Panc1 (cell line): ENCODE results near the gene PCNT. TPM values are rescaled to one million over a fixed set of nuclear protein-coding genes. Genes with fewer than 3 reads are reported as not detected.

Experiments used
- ATAC-seq: fragments of 200-7000 bp; cut with Tn5 transposase; 2 replicates; pipeline ENCODE4 v1.9.1; 2020; ENCODE audit warnings: mild to moderate bottlenecking, moderate library complexity
- BruUV-seq: library from RNA; stranded (reverse); fragments of 400-500 nt; replicated peaks from 2 replicates; lab custom pipeline; 2021; lab: Mats Ljungman, UMichigan
- CTCF ChIA-PET: fragments of 300-600 bp; sonication (Branson Sonifier 250); formaldehyde crosslinking; loops from one replicate; lab custom pipeline; 2022; ENCODE audit warnings: antibody characterized with exemption; lab: Charles Lee
- POLR2A ChIA-PET: fragments of 300-600 bp; sonication (Branson Sonifier 250); formaldehyde crosslinking; loops from one replicate; lab custom pipeline; 2022; ENCODE audit warnings: antibody characterized with exemption; lab: Charles Lee
- DNase-seq: peaks from one replicate; pipeline ENCODE4 v3.0.0-alpha.2; 2010; ENCODE audit warnings: low read depth, low spot score
- H3K27ac ChIP-seq: 2 replicates; pipeline ENCODE4 v1.5.1; 2011; ENCODE audit warnings: mild to moderate bottlenecking, low read length, inconsistent platforms
- H3K27me3 ChIP-seq: fragments of 200-500 bp; sonication (Bioruptor generic); 2 replicates; pipeline ENCODE4 v1.6.0; 2014; ENCODE audit warnings: low read length, inconsistent platforms; ENCODE audit not compliant: control insufficient read depth, insufficient read depth
- H3K36me3 ChIP-seq: fragments of 200-500 bp; sonication (Bioruptor generic); 2 replicates; pipeline ENCODE4 v1.5.1; 2014; ENCODE audit warnings: inconsistent platforms, mild to moderate bottlenecking, low read length, moderate library complexity; ENCODE audit not compliant: control insufficient read depth, insufficient read depth
- H3K4me1 ChIP-seq: 2 replicates; pipeline ENCODE4 v1.5.1; 2011; ENCODE audit warnings: inconsistent platforms, mild to moderate bottlenecking, low read length, moderate library complexity; ENCODE audit not compliant: control insufficient read depth, insufficient read depth
- H3K4me3 ChIP-seq, 2 experiments: 2 replicates each; pipeline ENCODE4 v1.5.1; 2011 to 2012; ENCODE audit warnings: low read depth in 2 of 2, low read length in 2 of 2, mild to moderate bottlenecking in 2 of 2, inconsistent platforms in 1 of 2, moderate library complexity in 1 of 2
- H3K9me3 ChIP-seq: fragments of 200-500 bp; sonication (Bioruptor generic); 2 replicates; pipeline ENCODE4 v1.5.1; 2014; ENCODE audit warnings: low read depth, mild to moderate bottlenecking, inconsistent platforms, low read length, moderate library complexity; ENCODE audit not compliant: control insufficient read depth, insufficient read depth
- CTCF ChIP-seq: fragments of 450-650 bp; IDR thresholded peaks from 2 replicates; pipeline ENCODE4 v1.5.1; 2017; ENCODE audit warnings: mild to moderate bottlenecking
- POLR2AphosphoS5 ChIP-seq: IDR thresholded peaks from 2 replicates; pipeline ENCODE4 v1.6.1; 2012; ENCODE audit warnings: mild to moderate bottlenecking, low read depth, low read length, moderate library complexity
- REST ChIP-seq, 2 experiments: IDR thresholded peaks; 2 replicates each; pipeline ENCODE4 v1.6.1; 2011 to 2012; ENCODE audit warnings: low read depth in 2 of 2, control low read depth in 1 of 2, low read length in 1 of 2, mild to moderate bottlenecking in 1 of 2, moderate library complexity in 1 of 2; ENCODE audit not compliant: insufficient read depth in 1 of 2
- SIN3A ChIP-seq: IDR thresholded peaks from 2 replicates; pipeline ENCODE4 v1.6.1; 2012; ENCODE audit warnings: low read depth, mild to moderate bottlenecking, low read length, moderate library complexity, borderline replicate concordance; ENCODE audit not compliant: insufficient read depth
- TCF7L2 ChIP-seq: IDR thresholded peaks from 2 replicates; pipeline ENCODE4 v1.6.1; 2011; ENCODE audit warnings: mild to moderate bottlenecking, low read depth, low read length, inconsistent platforms
- in situ Hi-C: cut with HindIII; loops from 2 replicates; pipeline ENCODE4 v1.10.0; 2016; ENCODE audit warnings: low sequenced_read_pairs, low pct_unique_long_range_greater_than_20kb
- intact Hi-C: fragments of 100-400 bp; cut with micrococcal nuclease; formaldehyde crosslinking; loops from one replicate; pipeline ENCODE4 v1.10.0; 2022; ENCODE audit not compliant: unreplicated experiment
- total RNA-seq: library from RNA; stranded (reverse); gene quantifications from one replicate; pipeline ENCODE4 v1.2.1, GENCODE V29; 2021; ENCODE audit not compliant: unreplicated experiment

The PCNT gene
- total RNA-seq, 1 experiment from 2014 or later = 44.3 TPM

- CTCF ChIA-PET = no interaction called here
- Histone ChIP-seq H3K36me3 (no peaks in the 10 kb centered on the region; the same call in 1 of the 2 replicates), H3K4me3 (no peak overlapping the region), H3K27me3 (no peaks in the 10 kb centered on the region), H3K4me1 (no peaks in the 10 kb centered on the region), H3K27ac (no peak overlapping the region), H3K9me3 (no peaks in the 10 kb centered on the region)
- BruUV-seq = no TSS peak
- POLR2A ChIA-PET = no interaction called here
- DNase-seq (no peak), ATAC-seq (no peak)
- intact Hi-C loops = no loop called here
- TF ChIP-seq SIN3A (no peak), POLR2AphosphoS5 (no peak)
- in situ Hi-C loops = no loop called here
Observed at GRCh38 chr21:46412521-46413364, 88.8 kb downstream of the PCNT start.

- Histone ChIP-seq H3K27me3 (no peaks in the 10 kb centered on the region), H3K4me1 (no peaks in the 10 kb centered on the region), H3K36me3 (no peaks in the 10 kb centered on the region; the same call in 1 of the 2 replicates), H3K9me3 (no peaks in the 10 kb centered on the region), H3K27ac (no peak overlapping the region), H3K4me3 (no peak overlapping the region)
- intact Hi-C loops = no loop called here
- TF ChIP-seq REST (IDR thresholded peaks at IDR 0.05; ENCODE audit: insufficient read depth in 1 of 2, low read depth in 2 of 2, low read length in 1 of 2) = no peak
- POLR2A ChIA-PET = no interaction called here
- CTCF ChIA-PET = no interaction called here
- ATAC-seq = no peak
- no peak for DNase-seq
- no TSS peak for BruUV-seq
- in situ Hi-C loops = no loop called here
Observed at GRCh38 chr21:46413365-46413696, 89.4 kb downstream of the PCNT start.

- DNase-seq = no peak
- intact Hi-C loops (no loop called here), in situ Hi-C loops (no loop called here)
- H3K36me3 ChIP-seq = no peaks in the 10 kb centered on the region; the same call in 1 of the 2 replicates
- POLR2A ChIA-PET = interaction anchor here (0.7 kb wide), 1 partner anchor 265 kb away, joined by 7 read pairs; no protein-coding TSS in a partner anchor
- no peak for ATAC-seq
- no peaks in the 10 kb centered on the region for H3K4me1 ChIP-seq
- TF ChIP-seq REST (IDR thresholded peaks at IDR 0.05; ENCODE audit: insufficient read depth in 1 of 2, low read depth in 2 of 2, low read length in 1 of 2) = no peak
- no peak for TF ChIP-seq CTCF
- TF ChIP-seq SIN3A = no peak
- TF ChIP-seq TCF7L2 = no peak
- TF ChIP-seq POLR2AphosphoS5 = no peak
- H3K9me3 ChIP-seq = no peaks in the 10 kb centered on the region
- no peak overlapping the region for H3K27ac ChIP-seq
- CTCF ChIA-PET = no interaction called here
- no TSS peak for BruUV-seq
- H3K4me3 ChIP-seq = no peak overlapping the region
- no peaks in the 10 kb centered on the region for H3K27me3 ChIP-seq
Observed at GRCh38 chr21:46414965-46415275, 91.0 kb downstream of the PCNT start.
